ENCODE results near the gene ABCB6. TPM values are rescaled to one million over a fixed set of nuclear protein-coding genes. Genes with fewer than 3 reads are reported as not detected.

Gene ABCB6
- total RNA-seq, 1 donor from 2014 or later, result 9.3 TPM

- H3K4me3 ChIP-seq (ENCODE audit: low read depth, low read length), result peak overlapping the region; percentile 32
- TF ChIP-seq, protein P1, sequence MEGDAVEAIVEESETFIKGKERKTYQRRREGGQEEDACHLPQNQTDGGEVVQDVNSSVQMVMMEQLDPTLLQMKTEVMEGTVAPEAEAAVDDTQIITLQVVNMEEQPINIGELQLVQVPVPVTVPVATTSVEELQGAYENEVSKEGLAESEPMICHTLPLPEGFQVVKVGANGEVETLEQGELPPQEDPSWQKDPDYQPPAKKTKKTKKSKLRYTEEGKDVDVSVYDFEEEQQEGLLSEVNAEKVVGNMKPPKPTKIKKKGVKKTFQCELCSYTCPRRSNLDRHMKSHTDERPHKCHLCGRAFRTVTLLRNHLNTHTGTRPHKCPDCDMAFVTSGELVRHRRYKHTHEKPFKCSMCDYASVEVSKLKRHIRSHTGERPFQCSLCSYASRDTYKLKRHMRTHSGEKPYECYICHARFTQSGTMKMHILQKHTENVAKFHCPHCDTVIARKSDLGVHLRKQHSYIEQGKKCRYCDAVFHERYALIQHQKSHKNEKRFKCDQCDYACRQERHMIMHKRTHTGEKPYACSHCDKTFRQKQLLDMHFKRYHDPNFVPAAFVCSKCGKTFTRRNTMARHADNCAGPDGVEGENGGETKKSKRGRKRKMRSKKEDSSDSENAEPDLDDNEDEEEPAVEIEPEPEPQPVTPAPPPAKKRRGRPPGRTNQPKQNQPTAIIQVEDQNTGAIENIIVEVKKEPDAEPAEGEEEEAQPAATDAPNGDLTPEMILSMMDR (conservative IDR thresholded peaks at IDR 0.05; ENCODE audit: low read depth, low read length), result no peak
These were observed 30.6 kb upstream of the ABCB6 start for GRCh38 chr2:219249203-219249980.

DNA sequence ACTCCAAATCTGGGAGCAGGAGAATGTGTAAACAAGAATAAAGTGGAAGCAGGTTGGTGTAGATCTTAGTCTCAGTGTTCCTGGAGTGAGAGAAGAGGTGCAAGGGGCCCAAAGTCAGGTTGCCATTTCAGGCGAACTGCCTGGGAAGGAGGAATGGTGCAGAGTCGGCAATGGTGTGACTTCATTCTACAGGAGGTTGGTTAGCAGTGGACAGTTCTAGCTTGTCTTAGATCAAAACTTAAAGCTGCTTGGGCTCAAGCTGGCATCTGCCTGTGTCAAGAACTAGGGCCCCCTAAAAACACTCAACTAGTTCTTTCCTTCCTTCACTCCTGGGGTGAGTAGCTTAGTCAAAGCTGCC is 30.1 kb upstream of the ABCB6 start:
- no peak for DNase-seq (ENCODE audit: low read depth)
- TF ChIP-seq, protein P1 (conservative IDR thresholded peaks at IDR 0.05; ENCODE audit: low read depth, low read length), result no peak
- H3K4me3 ChIP-seq (ENCODE audit: low read depth, low read length), result peak overlapping the region; percentile 32

More at GRCh38 chr2:219249203-219249980, 30.6 kb upstream of the ABCB6 start:
- peak; percentile 83 for DNase-seq (ENCODE audit: low read depth)

DNA sequence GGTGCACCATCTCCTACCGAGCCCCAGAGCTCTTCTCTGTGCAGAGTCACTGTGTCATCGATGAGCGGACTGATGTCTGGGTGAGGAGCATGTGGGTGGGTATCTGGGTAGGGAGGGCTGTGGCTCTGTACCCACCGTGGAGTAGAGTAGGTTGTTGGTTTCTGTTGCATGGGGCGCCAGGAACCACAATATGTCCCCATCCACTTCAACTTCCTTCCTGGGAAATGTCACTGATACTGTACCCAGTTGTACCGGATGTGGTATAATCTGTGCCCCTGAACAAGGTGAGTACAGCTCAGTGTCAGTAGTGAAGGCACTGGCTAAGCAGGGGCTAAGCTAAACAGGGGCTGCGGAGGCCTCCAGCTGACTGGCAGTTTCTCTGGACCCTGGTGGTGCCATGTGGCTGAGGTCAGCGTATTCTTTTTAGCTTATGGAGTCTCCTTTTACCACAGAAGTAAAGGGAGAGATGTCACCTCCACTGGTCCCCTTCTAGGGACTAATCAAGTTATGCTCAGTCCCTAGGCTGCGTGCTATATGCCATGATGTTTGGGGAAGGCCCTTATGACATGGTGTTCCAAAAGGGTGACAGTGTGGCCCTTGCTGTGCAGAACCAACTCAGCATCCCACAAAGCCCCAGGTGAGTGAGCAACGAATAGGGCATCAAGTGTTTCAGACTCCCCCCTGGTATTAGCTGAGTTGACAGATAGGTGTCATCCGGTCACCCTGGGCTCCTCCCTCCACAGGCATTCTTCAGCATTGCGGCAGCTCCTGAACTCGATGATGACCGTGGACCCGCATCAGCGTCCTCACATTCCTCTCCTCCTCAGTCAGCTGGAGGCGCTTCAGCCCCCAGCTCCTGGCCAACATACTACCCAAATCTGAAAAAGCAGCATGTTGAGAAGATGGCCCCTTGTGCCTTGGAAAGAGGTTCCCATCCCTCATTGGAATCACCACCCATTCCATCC is 29.2 kb upstream of the ABCB6 start:
- H3K4me3 ChIP-seq (ENCODE audit: low read depth, low read length), result no peak overlapping the region
- TF ChIP-seq, protein P1 (conservative IDR thresholded peaks at IDR 0.05; ENCODE audit: low read depth, low read length), result no peak
- DNase-seq (ENCODE audit: low read depth), result no peak

DNA sequence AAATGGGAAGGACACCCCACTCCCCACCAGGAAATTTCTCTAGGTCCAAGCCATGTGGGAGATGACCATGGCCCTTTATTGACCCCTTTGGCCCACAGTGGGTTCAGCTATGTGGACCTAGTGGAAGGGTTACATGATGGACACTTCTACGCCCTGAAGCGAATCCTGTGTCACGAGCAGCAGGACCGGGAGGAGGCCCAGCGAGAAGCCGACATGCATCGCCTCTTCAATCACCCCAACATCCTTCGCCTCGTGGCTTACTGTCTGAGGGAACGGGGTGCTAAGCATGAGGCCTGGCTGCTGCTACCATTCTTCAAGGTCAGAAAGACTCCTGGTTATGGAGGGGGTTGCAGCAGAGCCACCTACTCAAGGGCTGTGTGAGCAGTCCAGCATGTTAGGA is 27.8 kb upstream of the ABCB6 start:
- TF ChIP-seq, protein P1 (conservative IDR thresholded peaks at IDR 0.05; ENCODE audit: low read depth, low read length), result no peak
- DNase-seq (ENCODE audit: low read depth), result no peak
- peak overlapping the region; percentile 96 for H3K4me3 ChIP-seq (ENCODE audit: low read depth, low read length)

GRCh38 chr2:219245899-219246230 is 27.1 kb upstream of the ABCB6 start:
- DNase-seq (ENCODE audit: low read depth), result no peak
- peak overlapping the region; percentile 96 for H3K4me3 ChIP-seq (ENCODE audit: low read depth, low read length)
- TF ChIP-seq, protein P1 (conservative IDR thresholded peaks at IDR 0.05; ENCODE audit: low read depth, low read length), result no peak

GRCh38 chr2:219245148-219245898 is 26.6 kb upstream of the ABCB6 start, which contains the start of the genes GLB1L and STK16:
GLB1L (minus strand) TSS chr2:219245444; CDS start chr2:219243573, 1,871 bp downstream.
STK16 (plus strand) TSS chr2:219245479; CDS start chr2:219246000, 521 bp downstream.
- peak within 1 kb of the TSS; percentile 96 for H3K4me3 ChIP-seq (ENCODE audit: low read depth, low read length)
- no peak for DNase-seq (ENCODE audit: low read depth)
- TF ChIP-seq, protein P1 (conservative IDR thresholded peaks at IDR 0.05; ENCODE audit: low read depth, low read length), result no peak

All from epithelial cell of proximal tubule (primary cell).